Measurements from ENCODE around the gene LATS2.
"Not testable (repeated sequence)": the region's sequence is repeated elsewhere in the genome, so short reads cannot be mapped to it uniquely, and the experiment has no call there.

The LATS2 gene

DNA sequence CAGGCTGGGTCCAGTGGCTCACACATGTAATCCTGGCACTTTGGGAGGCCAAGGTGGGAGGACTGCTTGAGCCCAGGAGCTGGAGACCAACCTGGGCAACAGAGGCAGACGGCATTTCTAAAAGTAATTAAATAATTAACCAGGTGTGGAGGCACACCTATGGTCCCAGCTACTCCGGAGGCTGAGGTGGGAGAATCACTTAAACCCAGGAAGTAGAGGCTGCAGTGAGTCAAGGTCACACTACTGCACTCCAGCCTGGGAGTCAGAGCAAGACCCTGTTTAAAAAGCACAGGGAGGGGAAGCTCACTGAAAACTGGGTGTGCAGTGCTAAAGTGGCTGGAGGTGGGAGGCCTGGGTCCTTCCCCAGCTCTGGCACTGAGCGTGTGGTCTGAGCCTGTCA is 9.7 kb downstream of the LATS2 start:
- Histone ChIP-seq H4K91ac (ENCODE audit: low read depth, low read length) (no peak overlapping the region), H3K27me3 (ENCODE audit: insufficient read depth, low read length) (no peaks in the 10 kb centered on the region), H3K23ac (ENCODE audit: low read length) (no peak overlapping the region), H3K79me2 (ENCODE audit: control insufficient read depth, insufficient read depth, low read length, poor library complexity) (peaks cover 42% of the 10 kb centered on the region), H3K4me3 (ENCODE audit: low read depth, low read length) (no peak overlapping the region), H3K9ac (ENCODE audit: low read length) (no peak overlapping the region), H4K12ac (ENCODE audit: low read depth, low read length) (no peak overlapping the region), H2BK12ac (ENCODE audit: low read length) (no peak overlapping the region), H3K14ac (ENCODE audit: low read length) (no peak overlapping the region), H3K18ac (ENCODE audit: low read length) (no peak overlapping the region), H2BK120ac (ENCODE audit: insufficient read depth, low read length, poor library complexity) (no peak overlapping the region), H2AFZ (ENCODE audit: insufficient read depth, low read length, poor library complexity) (no peak overlapping the region), H2AK5ac (ENCODE audit: low read length) (no peak overlapping the region), H3K9me3 (ENCODE audit: insufficient read depth, low read depth, low read length) (peaks cover 2% of the 10 kb centered on the region), H3K36me3 (ENCODE audit: control insufficient read depth in 1 of 2, insufficient read depth in 2 of 2, low read length in 2 of 2) (peaks cover 14 to 16% of the 10 kb centered on the region in 2 experiments), H3K4me2 (ENCODE audit: low read length) (no peak overlapping the region), H3K4ac (ENCODE audit: low read depth, low read length) (peak overlapping the region; percentile 80), H4K8ac (ENCODE audit: low read depth, low read length) (no peak overlapping the region), H2BK5ac (ENCODE audit: low read depth, low read length, poor library complexity) (no peak overlapping the region), H3K4me1 (ENCODE audit: control insufficient read depth in 1 of 2, insufficient read depth in 2 of 2, low read length in 2 of 2) (peaks cover 14 to 15% of the 10 kb centered on the region in 2 experiments), H3K27ac (ENCODE audit: low read depth, low read length) (no peak overlapping the region), H3K79me1 (ENCODE audit: low read length) (no peaks in the 10 kb centered on the region)
- DNase-seq, result no peak
- no CpG with 5 or more reads among the region's 3 CpGs for WGBS (ENCODE audit: extremely low coverage, insufficient coverage, insufficient read length)

DNA sequence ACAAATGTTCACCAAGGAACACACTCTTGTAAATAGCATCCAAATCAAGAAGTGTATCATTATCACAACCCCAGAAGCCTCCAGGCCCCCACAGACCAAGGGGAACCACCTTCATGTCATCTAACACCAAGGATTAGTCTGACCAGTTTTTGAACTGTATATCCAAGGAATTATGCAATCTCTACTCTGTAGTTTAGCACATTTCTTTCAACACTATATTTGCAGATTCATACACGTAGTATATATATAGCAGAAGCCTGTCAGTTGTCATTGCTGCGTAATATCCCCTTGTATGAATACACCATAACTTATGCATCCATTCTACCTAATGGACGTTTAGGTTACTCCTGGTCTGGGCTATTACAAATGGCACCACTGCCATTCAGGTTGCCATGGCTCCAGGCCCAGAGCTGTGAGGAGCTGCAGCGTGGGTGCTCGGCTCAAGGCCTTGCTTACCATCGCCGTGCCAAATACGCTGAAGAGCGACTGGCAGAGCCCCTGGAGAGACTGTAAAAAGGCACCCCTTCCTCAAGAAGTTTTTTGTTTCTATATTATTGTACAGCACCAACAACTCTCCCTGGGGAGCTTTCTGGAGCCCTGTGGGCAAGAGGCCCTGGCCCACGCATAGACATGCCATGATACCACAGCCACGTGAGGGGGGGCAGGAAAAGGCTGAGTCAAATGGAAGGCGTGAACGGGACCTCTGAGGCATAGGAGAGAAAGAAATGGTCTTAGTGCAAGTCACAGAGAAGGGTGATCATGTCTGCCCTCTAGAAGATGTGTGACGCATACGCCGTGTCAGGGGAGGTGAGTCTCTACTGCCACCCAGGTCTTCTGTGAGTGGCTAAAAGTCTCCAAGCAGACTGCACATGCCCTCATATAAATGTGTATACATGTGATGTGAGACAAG is 10.8 kb downstream of the LATS2 start:
- whole genome bisulfite sequencing (ENCODE audit: extremely low coverage, insufficient coverage, insufficient read length), result no CpG with 5 or more reads among the region's 16 CpGs
- Histone ChIP-seq H3K4ac (ENCODE audit: low read depth, low read length) (peak overlapping the region; percentile 93), H3K27ac (ENCODE audit: low read depth, low read length) (no peak overlapping the region), H2BK5ac (ENCODE audit: low read depth, low read length, poor library complexity) (no peak overlapping the region), H3K79me2 (ENCODE audit: control insufficient read depth, insufficient read depth, low read length, poor library complexity) (peaks cover 37% of the 10 kb centered on the region), H2AFZ (ENCODE audit: insufficient read depth, low read length, poor library complexity) (no peak overlapping the region), H3K9ac (ENCODE audit: low read length) (no peak overlapping the region), H3K27me3 (ENCODE audit: insufficient read depth, low read length) (no peaks in the 10 kb centered on the region), H2AK5ac (ENCODE audit: low read length) (no peak overlapping the region), H3K9me3 (ENCODE audit: insufficient read depth, low read depth, low read length) (peaks cover 2% of the 10 kb centered on the region), H2BK12ac (ENCODE audit: low read length) (no peak overlapping the region), H4K8ac (ENCODE audit: low read depth, low read length) (no peak overlapping the region), H2BK120ac (ENCODE audit: insufficient read depth, low read length, poor library complexity) (no peak overlapping the region), H3K23ac (ENCODE audit: low read length) (no peak overlapping the region), H3K4me3 (ENCODE audit: low read depth, low read length) (no peak overlapping the region), H3K4me2 (ENCODE audit: low read length) (no peak overlapping the region), H3K79me1 (ENCODE audit: low read length) (no peaks in the 10 kb centered on the region), H3K14ac (ENCODE audit: low read length) (no peak overlapping the region), H4K12ac (ENCODE audit: low read depth, low read length) (no peak overlapping the region), H3K36me3 (ENCODE audit: control insufficient read depth in 1 of 2, insufficient read depth in 2 of 2, low read length in 2 of 2) (peaks cover 17 to 19% of the 10 kb centered on the region in 2 experiments), H3K18ac (ENCODE audit: low read length) (peak overlapping the region; percentile 7), H3K4me1 (ENCODE audit: control insufficient read depth in 1 of 2, insufficient read depth in 2 of 2, low read length in 2 of 2) (peaks cover 14 to 15% of the 10 kb centered on the region in 2 experiments), H4K91ac (ENCODE audit: low read depth, low read length) (no peak overlapping the region)
- DNase-seq, result no peak

DNA sequence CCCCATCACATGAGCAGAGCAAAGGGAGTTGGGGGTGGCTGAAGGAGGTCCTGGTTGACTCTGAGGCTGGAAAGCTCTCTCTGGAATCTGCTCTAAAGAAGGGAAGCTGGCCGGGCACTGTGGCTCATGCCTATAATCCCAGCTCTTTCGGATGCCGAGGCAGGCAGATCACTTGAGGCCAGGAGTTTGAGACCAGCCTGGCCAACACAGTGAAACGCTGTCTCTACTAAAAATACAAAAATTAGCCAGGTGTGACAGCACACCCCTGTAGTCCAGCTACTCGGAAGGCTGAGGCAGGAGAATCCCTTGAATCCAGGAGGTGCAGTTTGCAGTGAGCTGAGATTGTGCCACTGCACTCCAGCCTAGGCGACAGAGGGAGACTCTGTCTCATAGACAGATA is 11.7 kb downstream of the LATS2 start:
- not testable (repeated sequence) for DNase-seq; H3K4me2 ChIP-seq (ENCODE audit: low read length); H2BK120ac ChIP-seq (ENCODE audit: insufficient read depth, low read length, poor library complexity); H3K79me1 ChIP-seq (ENCODE audit: low read length); H2BK12ac ChIP-seq (ENCODE audit: low read length); H4K12ac ChIP-seq (ENCODE audit: low read depth, low read length); H3K9me3 ChIP-seq (ENCODE audit: insufficient read depth, low read depth, low read length); H3K27ac ChIP-seq (ENCODE audit: low read depth, low read length); H3K18ac ChIP-seq (ENCODE audit: low read length); H4K8ac ChIP-seq (ENCODE audit: low read depth, low read length); H3K9ac ChIP-seq (ENCODE audit: low read length); H3K14ac ChIP-seq (ENCODE audit: low read length); H2BK5ac ChIP-seq (ENCODE audit: low read depth, low read length, poor library complexity); H3K27me3 ChIP-seq (ENCODE audit: insufficient read depth, low read length); H3K4me3 ChIP-seq (ENCODE audit: low read depth, low read length); H2AFZ ChIP-seq (ENCODE audit: insufficient read depth, low read length, poor library complexity); H3K23ac ChIP-seq (ENCODE audit: low read length); H4K91ac ChIP-seq (ENCODE audit: low read depth, low read length); H2AK5ac ChIP-seq (ENCODE audit: low read length)
- Histone ChIP-seq H3K4ac (ENCODE audit: low read depth, low read length) (peak overlapping the region; percentile 56), H3K4me1 (ENCODE audit: control insufficient read depth in 1 of 2, insufficient read depth in 2 of 2, low read length in 2 of 2) (peaks cover 14 to 15% of the 10 kb centered on the region in 2 experiments), H3K36me3 (ENCODE audit: control insufficient read depth in 1 of 2, insufficient read depth in 2 of 2, low read length in 2 of 2) (peaks cover 20 to 22% of the 10 kb centered on the region in 2 experiments), H3K79me2 (ENCODE audit: control insufficient read depth, insufficient read depth, low read length, poor library complexity) (peaks cover 39% of the 10 kb centered on the region)
- WGBS (ENCODE audit: extremely low coverage, insufficient coverage, insufficient read length), result no CpG with 5 or more reads among the region's 6 CpGs

DNA sequence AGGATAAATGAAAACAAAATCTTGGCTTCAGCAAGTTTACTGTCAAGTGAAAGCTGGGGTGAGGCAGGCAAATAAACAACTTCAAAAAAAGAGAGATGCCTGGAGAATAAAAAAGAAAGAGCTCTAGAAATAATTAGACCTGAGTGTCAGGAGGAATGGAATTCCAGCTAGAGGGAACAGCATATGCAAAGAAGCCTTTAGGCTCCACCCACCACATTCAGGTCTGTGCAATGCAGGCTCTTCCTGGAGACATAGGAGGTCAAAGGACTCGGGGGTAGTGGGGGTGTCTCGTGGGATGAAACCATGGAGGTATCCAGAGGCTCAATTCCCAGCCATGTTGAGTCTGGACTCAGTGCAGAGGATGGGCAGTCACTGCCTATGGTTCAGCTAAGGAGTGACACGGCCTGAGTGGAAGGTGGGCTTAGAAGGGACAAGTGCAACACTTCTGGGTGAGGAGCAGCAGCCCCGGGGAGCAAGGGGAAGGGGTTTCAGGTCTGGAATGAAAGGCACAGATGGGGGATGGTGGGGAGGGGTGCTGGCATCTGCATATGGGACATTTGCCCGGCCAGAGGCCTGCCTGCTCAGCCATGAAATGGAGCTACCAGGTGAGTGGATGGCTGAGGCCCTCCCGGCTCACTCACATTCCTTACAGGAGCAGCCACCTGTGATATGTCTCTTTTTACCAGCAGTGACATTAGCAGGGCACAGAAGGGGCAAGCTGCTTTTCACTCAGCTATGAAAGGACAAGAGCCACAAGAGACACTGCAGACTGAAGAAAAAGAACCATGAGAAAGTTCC is 12.3 kb downstream of the LATS2 start:
- no peak overlapping the region for H3K23ac ChIP-seq (ENCODE audit: low read length)
- peaks cover 14 to 15% of the 10 kb centered on the region in 2 experiments for H3K4me1 ChIP-seq (ENCODE audit: control insufficient read depth in 1 of 2, insufficient read depth in 2 of 2, low read length in 2 of 2)
- no peak overlapping the region for H2BK5ac ChIP-seq (ENCODE audit: low read depth, low read length, poor library complexity)
- no peak overlapping the region for H2AK5ac ChIP-seq (ENCODE audit: low read length)
- no peak overlapping the region for H3K18ac ChIP-seq (ENCODE audit: low read length)
- H3K79me2 ChIP-seq (ENCODE audit: control insufficient read depth, insufficient read depth, low read length, poor library complexity), result peaks cover 39% of the 10 kb centered on the region
- peaks cover 23% of the 10 kb centered on the region in 2 experiments for H3K36me3 ChIP-seq (ENCODE audit: control insufficient read depth in 1 of 2, insufficient read depth in 2 of 2, low read length in 2 of 2)
- no peak overlapping the region for H3K9ac ChIP-seq (ENCODE audit: low read length)
- no peak overlapping the region for H3K4me3 ChIP-seq (ENCODE audit: low read depth, low read length)
- H3K4me2 ChIP-seq (ENCODE audit: low read length), result no peak overlapping the region
- H3K79me1 ChIP-seq (ENCODE audit: low read length), result no peaks in the 10 kb centered on the region
- H4K91ac ChIP-seq (ENCODE audit: low read depth, low read length), result no peak overlapping the region
- H3K14ac ChIP-seq (ENCODE audit: low read length), result no peak overlapping the region
- H2BK12ac ChIP-seq (ENCODE audit: low read length), result no peak overlapping the region
- no peak overlapping the region for H2BK120ac ChIP-seq (ENCODE audit: insufficient read depth, low read length, poor library complexity)
- H4K8ac ChIP-seq (ENCODE audit: low read depth, low read length), result no peak overlapping the region
- H3K4ac ChIP-seq (ENCODE audit: low read depth, low read length), result peak overlapping the region; percentile 89
- H2AFZ ChIP-seq (ENCODE audit: insufficient read depth, low read length, poor library complexity), result no peak overlapping the region
- DNase-seq, result no peak
- no peak overlapping the region for H4K12ac ChIP-seq (ENCODE audit: low read depth, low read length)
- H3K27me3 ChIP-seq (ENCODE audit: insufficient read depth, low read length), result no peaks in the 10 kb centered on the region
- H3K27ac ChIP-seq (ENCODE audit: low read depth, low read length), result no peak overlapping the region
- no CpG with 5 or more reads among the region's 6 CpGs for WGBS (ENCODE audit: extremely low coverage, insufficient coverage, insufficient read length)
- H3K9me3 ChIP-seq (ENCODE audit: insufficient read depth, low read depth, low read length), result peaks cover 2% of the 10 kb centered on the region

Measured in trophoblast cell (in vitro differentiated cells and primary cell).